Nephron progenitor cell (in vitro differentiated cells): Measurements from ENCODE around the gene TNFRSF11A.

ENCODE experiments used
- DNase-seq: peaks from one replicate; pipeline ENCODE4 v3.0.0; 2021
- H3K27ac Mint-ChIP-seq: 2 replicates; pipeline ENCODE4 v1.8.0; 2021; ENCODE audit warnings: mild to moderate bottlenecking, moderate library complexity, mixed read lengths
- H3K27me3 Mint-ChIP-seq: 2 replicates; pipeline ENCODE4 v1.8.0; 2021; ENCODE audit warnings: mild to moderate bottlenecking, low read depth, mixed read lengths; ENCODE audit not compliant: poor library complexity
- H3K36me3 Mint-ChIP-seq: 2 replicates; pipeline ENCODE4 v1.8.0; 2021; ENCODE audit warnings: low read depth, mixed read lengths
- H3K4me1 Mint-ChIP-seq: 2 replicates; pipeline ENCODE4 v1.8.0; 2021; ENCODE audit warnings: mixed read lengths
- H3K4me3 Mint-ChIP-seq: 2 replicates; pipeline ENCODE4 v1.8.0; 2021; ENCODE audit warnings: mild to moderate bottlenecking, moderate library complexity, mixed read lengths
- H3K9me3 Mint-ChIP-seq: 2 replicates; pipeline ENCODE4 v1.8.0; 2021; ENCODE audit warnings: mild to moderate bottlenecking, moderate library complexity, mixed read lengths
- CTCF ChIP-seq: fragments of 200-600 bp; sonication (generic); IDR thresholded peaks from 2 replicates; pipeline ENCODE4 v1.5.0; 2021; ENCODE audit warnings: antibody characterized with exemption

TNFRSF11A gene

GRCh38 chr18:62294073-62294472 lies 31.0 kb upstream of the TNFRSF11A start:
- Mint-ChIP-seq H3K27me3 (no peaks in the 10 kb centered on the region), H3K4me1 (no peaks in the 10 kb centered on the region), H3K36me3 (peaks cover 12% of the 10 kb centered on the region), H3K27ac (no peak overlapping the region), H3K4me3 (no peak overlapping the region), H3K9me3 (no peaks in the 10 kb centered on the region)
- no peak for DNase-seq
- no peak for TF ChIP-seq CTCF

GRCh38 chr18:62300359-62300963 lies 24.6 kb upstream of the TNFRSF11A start:
- Mint-ChIP-seq H3K36me3 (peaks cover 32% of the 10 kb centered on the region), H3K27me3 (no peaks in the 10 kb centered on the region), H3K4me3 (no peak overlapping the region), H3K27ac (no peak overlapping the region), H3K9me3 (no peaks in the 10 kb centered on the region), H3K4me1 (no peaks in the 10 kb centered on the region)
- DNase-seq, result no peak
- TF ChIP-seq CTCF, result no peak

- H3K27me3 Mint-ChIP-seq, result no peaks in the 10 kb centered on the region
- DNase-seq, result no peak
- H3K36me3 Mint-ChIP-seq, result peaks cover 32% of the 10 kb centered on the region
- H3K9me3 Mint-ChIP-seq, result no peaks in the 10 kb centered on the region
- no peak overlapping the region for H3K27ac Mint-ChIP-seq
- H3K4me1 Mint-ChIP-seq, result no peaks in the 10 kb centered on the region
- H3K4me3 Mint-ChIP-seq, result no peak overlapping the region
- no peak for TF ChIP-seq CTCF
These were observed 23.8 kb upstream of the TNFRSF11A start for GRCh38 chr18:62301322-62301721.

DNA sequence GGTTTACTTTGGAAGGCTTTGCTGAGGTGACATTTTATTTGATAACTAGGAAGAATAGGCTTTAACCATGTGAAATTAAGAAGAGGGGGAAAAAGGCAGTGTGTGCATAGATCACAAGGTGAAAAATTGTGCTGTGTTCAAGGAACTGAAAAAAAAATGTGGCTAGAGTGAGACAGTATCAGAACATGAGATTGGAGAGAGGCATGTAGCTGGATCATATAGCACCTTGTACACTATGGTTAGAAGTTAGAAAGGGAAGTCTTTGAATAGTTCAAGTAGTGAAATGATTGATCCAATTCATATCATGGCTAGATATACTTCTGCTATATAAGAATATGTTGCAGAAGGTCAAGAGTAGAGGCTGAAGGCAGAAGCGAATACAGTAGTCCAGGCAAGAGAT lies 12.3 kb upstream of the TNFRSF11A start:
- DNase-seq, result no peak
- H3K36me3 Mint-ChIP-seq, result peaks cover 33% of the 10 kb centered on the region
- no peaks in the 10 kb centered on the region for H3K4me1 Mint-ChIP-seq
- H3K9me3 Mint-ChIP-seq, result no peaks in the 10 kb centered on the region
- H3K27me3 Mint-ChIP-seq, result no peaks in the 10 kb centered on the region
- H3K27ac Mint-ChIP-seq, result no peak overlapping the region
- no peak for TF ChIP-seq CTCF
- no peak overlapping the region for H3K4me3 Mint-ChIP-seq

DNA sequence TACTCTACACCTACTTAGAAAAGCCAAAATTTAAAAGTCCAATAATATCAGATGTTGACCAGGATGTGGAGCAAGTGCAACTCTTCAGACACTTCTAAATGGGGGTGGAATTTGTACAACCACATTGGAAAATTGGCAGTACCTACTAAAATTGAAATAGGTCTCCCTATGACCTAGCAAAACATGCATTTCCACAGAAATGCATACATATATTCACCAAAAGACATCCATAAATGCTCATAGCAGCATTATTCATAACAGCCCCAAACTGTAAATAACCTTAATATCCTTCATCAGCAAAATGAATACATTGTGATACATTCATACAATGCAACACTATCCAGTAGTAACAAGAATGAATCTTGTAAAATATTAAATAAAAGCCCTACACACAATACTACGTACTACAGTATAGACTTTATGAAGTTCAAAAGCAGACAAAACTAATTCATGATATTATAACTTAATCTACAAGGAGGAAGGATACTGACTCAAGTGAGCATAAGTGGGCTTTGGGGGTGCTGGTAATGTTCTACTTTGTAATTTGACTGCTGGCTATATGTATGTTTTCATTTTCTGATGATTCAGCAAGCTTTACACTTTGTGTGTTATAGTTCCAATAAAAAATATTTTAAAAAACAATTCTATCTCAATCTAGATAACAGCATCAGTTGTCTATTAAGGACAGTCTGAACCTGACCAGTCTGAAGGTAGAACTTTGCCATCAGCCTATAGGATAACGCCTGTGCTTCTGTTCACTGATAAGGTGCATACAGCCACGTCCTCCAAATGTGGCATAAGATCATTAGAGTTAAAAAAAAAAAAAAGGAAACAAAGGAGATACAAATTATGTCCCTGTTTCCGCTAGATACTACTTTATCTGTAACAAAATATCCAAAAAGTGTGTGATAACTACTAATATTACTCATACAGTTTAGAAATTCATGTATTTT lies 6.6 kb upstream of the TNFRSF11A start:
- no peak for DNase-seq
- Mint-ChIP-seq H3K27ac (no peak overlapping the region), H3K36me3 (no peaks in the 10 kb centered on the region), H3K4me1 (no peaks in the 10 kb centered on the region), H3K4me3 (no peak overlapping the region), H3K9me3 (no peaks in the 10 kb centered on the region), H3K27me3 (peaks cover 20% of the 10 kb centered on the region)
- no peak for TF ChIP-seq CTCF
